OCI-LY1 (cell line): ENCODE measurements around the gene GPR137B.

Experiments
- H2AFZ ChIP-seq: fragments of 200-600 bp; sonication (generic), shearing (Covaris generic); 2 replicates; pipeline ENCODE4 v1.6.0; 2014; ENCODE audit warnings: antibody characterized with exemption, mild to moderate bottlenecking, low read length
- H3F3A ChIP-seq: fragments of 200-600 bp; sonication (generic), shearing (Covaris generic); 2 replicates; pipeline ENCODE4 v1.6.0; 2014; ENCODE audit warnings: mild to moderate bottlenecking, antibody characterized with exemption, low read length, moderate library complexity; ENCODE audit not compliant: insufficient read depth
- H3K27ac ChIP-seq: fragments of 200-600 bp; sonication (generic); 2 replicates; pipeline ENCODE4 v1.5.1; 2014; ENCODE audit warnings: low read length, mixed run types, mild to moderate bottlenecking, low read depth; ENCODE audit not compliant: poor library complexity, severe bottlenecking
- H3K27me3 ChIP-seq: fragments of 200-600 bp; sonication (generic); 2 replicates; pipeline ENCODE4 v1.6.0; 2014; ENCODE audit warnings: antibody characterized with exemption, mild to moderate bottlenecking, low read length, moderate library complexity; ENCODE audit not compliant: insufficient read depth
- H3K36me3 ChIP-seq: fragments of 200-600 bp; sonication (generic); 2 replicates; pipeline ENCODE4 v1.6.1; 2014; ENCODE audit warnings: mild to moderate bottlenecking, antibody characterized with exemption, low read length, moderate library complexity, mixed read lengths; ENCODE audit not compliant: insufficient read depth
- H3K4me1 ChIP-seq: fragments of 200-600 bp; sonication (generic); 2 replicates; pipeline ENCODE4 v1.5.1; 2014; ENCODE audit warnings: mild to moderate bottlenecking, low read length, moderate library complexity; ENCODE audit not compliant: insufficient read depth, severe bottlenecking
- H3K4me2 ChIP-seq: fragments of 200-600 bp; sonication (generic), shearing (Covaris generic); 2 replicates; pipeline ENCODE4 v1.6.1; 2014; ENCODE audit warnings: low read length
- H3K4me3 ChIP-seq: fragments of 200-600 bp; sonication (generic); 2 replicates; pipeline ENCODE4 v1.5.1; 2014; ENCODE audit warnings: low read length, low read depth, mild to moderate bottlenecking, mixed read lengths; ENCODE audit not compliant: poor library complexity, severe bottlenecking
- H3K79me2 ChIP-seq: fragments of 200-600 bp; shearing (Covaris generic); 2 replicates; pipeline ENCODE4 v1.6.1; 2016; ENCODE audit warnings: mixed run types, low read length, mixed read lengths; ENCODE audit not compliant: insufficient read depth
- H3K9ac ChIP-seq: fragments of 200-600 bp; sonication (generic), shearing (Covaris generic); 2 replicates; pipeline ENCODE4 v1.6.1; 2014; ENCODE audit warnings: mild to moderate bottlenecking, low read length, mixed read lengths
- H3K9me2 ChIP-seq: fragments of 200-600 bp; sonication (generic), shearing (Covaris generic); 2 replicates; pipeline ENCODE4 v1.6.1; 2014; ENCODE audit warnings: low read depth, mild to moderate bottlenecking, low read length, mixed read lengths
- H3K9me3 ChIP-seq: fragments of 200-600 bp; shearing (Covaris generic); 2 replicates; pipeline ENCODE4 v1.6.1; 2014; ENCODE audit warnings: low read length, mixed read lengths
- H4K20me1 ChIP-seq: fragments of 200-600 bp; sonication (generic), shearing (Covaris generic); 2 replicates; pipeline ENCODE4 v1.6.0; 2016; ENCODE audit warnings: mild to moderate bottlenecking, low read length; ENCODE audit not compliant: insufficient read depth
- CTCF ChIP-seq: fragments of 200-600 bp; sonication (generic), shearing (Covaris generic); IDR thresholded peaks from 2 replicates; pipeline ENCODE4 v1.5.1; 2017; ENCODE audit warnings: mild to moderate bottlenecking, antibody characterized with exemption, low read length, moderate library complexity, mixed read lengths
- EZH2 ChIP-seq: fragments of 200-600 bp; sonication (generic), shearing (Covaris generic); IDR thresholded peaks from 2 replicates; pipeline ENCODE4 v1.8.0; 2017; ENCODE audit warnings: borderline replicate concordance, mixed run types, mild to moderate bottlenecking, antibody characterized with exemption, low read length, moderate library complexity, mixed read lengths

GPR137B gene

DNA sequence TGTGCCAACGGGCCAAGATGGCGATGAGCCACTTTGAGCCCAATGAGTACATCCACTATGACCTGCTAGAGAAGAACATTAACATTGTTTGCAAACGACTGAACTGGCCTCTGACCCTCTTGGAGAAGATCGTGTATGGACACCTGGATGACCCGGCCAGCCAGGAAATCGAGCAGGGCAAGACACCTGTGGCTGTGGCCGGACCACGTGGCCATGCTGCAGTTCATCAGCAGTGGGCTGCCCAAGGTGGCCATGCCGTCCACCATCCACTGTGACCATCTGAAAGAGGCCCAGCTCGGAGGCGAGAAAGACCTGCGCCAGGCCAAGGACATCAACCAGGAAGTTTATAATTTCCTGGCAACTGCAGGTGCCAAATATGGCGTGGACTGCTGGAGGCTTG is 32.2 kb upstream of the GPR137B start:
- Histone ChIP-seq H3K27me3 (no peaks in the 10 kb centered on the region), H3K36me3 (no peaks in the 10 kb centered on the region), H2AFZ (no peak overlapping the region), H3K79me2 (no peaks in the 10 kb centered on the region), H3K9me3 (no peaks in the 10 kb centered on the region), H3K9ac (no peak overlapping the region), H4K20me1 (no peaks in the 10 kb centered on the region), H3K9me2 (no peaks in the 10 kb centered on the region), H3K27ac (no peak overlapping the region), H3K4me1 (no peaks in the 10 kb centered on the region), H3K4me3 (no peak overlapping the region), H3F3A (no peaks in the 10 kb centered on the region), H3K4me2 (no peak overlapping the region)
- TF ChIP-seq CTCF = no peak
- TF ChIP-seq EZH2 = no peak

DNA sequence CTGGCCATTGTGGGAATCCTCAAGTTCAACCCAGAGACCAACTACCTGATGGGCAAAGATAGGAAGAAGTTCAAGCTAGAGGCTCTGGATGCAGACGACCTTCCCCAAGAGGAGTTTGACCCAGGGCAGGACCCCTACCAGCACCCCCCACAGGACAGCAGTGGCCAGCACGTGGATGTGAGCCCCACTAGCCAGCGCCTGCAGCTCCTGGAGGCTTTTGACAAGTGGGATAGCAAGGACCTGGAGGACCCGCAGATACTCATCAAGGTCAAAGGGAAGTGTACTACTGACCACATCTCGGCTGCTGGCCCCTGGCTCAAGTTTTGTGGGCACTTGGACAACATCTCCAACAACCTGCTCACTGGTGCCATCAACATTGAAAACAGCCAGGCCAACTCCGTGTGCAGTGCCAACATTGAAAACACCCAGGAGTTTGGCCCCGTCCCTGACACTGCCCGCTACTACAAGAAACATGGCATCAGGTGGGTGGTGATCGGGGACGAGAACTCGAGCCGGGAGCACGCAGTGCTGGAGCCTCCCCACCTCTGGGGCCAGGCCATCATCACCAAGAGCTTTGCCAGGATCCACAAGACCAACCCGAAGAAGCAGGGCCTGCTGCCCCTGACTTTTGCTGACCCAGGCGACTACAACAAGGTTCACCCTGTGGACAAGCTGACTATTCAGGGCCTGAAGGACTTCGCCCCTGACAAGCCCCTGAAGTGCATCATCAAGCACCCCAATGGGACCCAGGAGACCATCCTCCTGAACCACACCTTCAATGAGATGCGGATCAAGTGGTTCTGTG is 30.6 kb upstream of the GPR137B start:
- Histone ChIP-seq H3K27me3 (no peaks in the 10 kb centered on the region), H3F3A (no peaks in the 10 kb centered on the region), H3K79me2 (no peaks in the 10 kb centered on the region), H3K9me3 (no peaks in the 10 kb centered on the region), H3K4me3 (no peak overlapping the region), H3K9me2 (no peaks in the 10 kb centered on the region), H3K4me2 (no peak overlapping the region), H3K4me1 (no peaks in the 10 kb centered on the region), H3K9ac (no peak overlapping the region), H2AFZ (no peak overlapping the region), H3K27ac (no peak overlapping the region), H3K36me3 (no peaks in the 10 kb centered on the region), H4K20me1 (no peaks in the 10 kb centered on the region)
- TF ChIP-seq CTCF = no peak

- Histone ChIP-seq H2AFZ (no peak overlapping the region), H3K4me3 (no peak overlapping the region), H3K9ac (no peak overlapping the region), H3K4me1 (no peaks in the 10 kb centered on the region), H3K27ac (no peak overlapping the region), H3K27me3 (no peaks in the 10 kb centered on the region), H3F3A (no peaks in the 10 kb centered on the region), H4K20me1 (no peaks in the 10 kb centered on the region), H3K36me3 (no peaks in the 10 kb centered on the region), H3K79me2 (no peaks in the 10 kb centered on the region), H3K4me2 (no peak overlapping the region), H3K9me3 (no peaks in the 10 kb centered on the region), H3K9me2 (no peaks in the 10 kb centered on the region)
- TF ChIP-seq CTCF (no peak), EZH2 (no peak)
Observed at GRCh38 chr1:236112332-236112627, 30.1 kb upstream of the GPR137B start.
